Stimulated activated CD4-positive, alpha-beta T cell treated with anti-CD3 and anti-CD28 coated beads, Interleukin-1b, Interleukin-23, amount 100 ng/mL, for 4 hours (primary cell): ENCODE measurements around the gene EGLN3.
"Not testable (repeated sequence)": the region's sequence is repeated elsewhere in the genome, so short reads cannot be mapped to it uniquely, and the experiment has no call there.

Experiments
- DNase-seq, 2 donors: peaks; one replicate each; pipeline ENCODE4 v3.0.0-alpha.2; 2020; ENCODE audit warnings: low read depth in 2 of 2

The EGLN3 gene

GRCh38 chr14:33936391-33936790, 14.5 kb downstream of the EGLN3 start:
- no peak for DNase-seq

GRCh38 chr14:33934938-33935337, 15.9 kb downstream of the EGLN3 start:
- DNase-seq: no peak

GRCh38 chr14:33934043-33934750, 16.7 kb downstream of the EGLN3 start:
- no peak for DNase-seq

- no peak for DNase-seq
Measured at GRCh38 chr14:33933386-33933933, 17.4 kb downstream of the EGLN3 start.

GRCh38 chr14:33932576-33933345, 18.1 kb downstream of the EGLN3 start:
- DNase-seq: no peak

GRCh38 chr14:33932033-33932432, 18.8 kb downstream of the EGLN3 start:
- DNase-seq: no peak

GRCh38 chr14:33931461-33931860, 19.4 kb downstream of the EGLN3 start:
- no peak for DNase-seq

GRCh38 chr14:33930439-33930838, 20.4 kb downstream of the EGLN3 start:
- DNase-seq: no peak

GRCh38 chr14:33929799-33930408, 21.0 kb downstream of the EGLN3 start:
- no peak for DNase-seq

GRCh38 chr14:33928895-33929294, 22.0 kb downstream of the EGLN3 start:
- DNase-seq: no peak

- no peak for DNase-seq
Measured at GRCh38 chr14:33927944-33928343, 22.9 kb downstream of the EGLN3 start.

- not testable (repeated sequence) for DNase-seq
Measured at GRCh38 chr14:33926967-33927366, 23.9 kb downstream of the EGLN3 start.

GRCh38 chr14:33925946-33926345, 24.9 kb downstream of the EGLN3 start:
- DNase-seq: no peak

GRCh38 chr14:33925235-33925634, 25.6 kb downstream of the EGLN3 start:
- no peak for DNase-seq

- no peak for DNase-seq
Measured at GRCh38 chr14:33924566-33925100, 26.2 kb downstream of the EGLN3 start.

GRCh38 chr14:33922125-33922524, 28.7 kb downstream of the EGLN3 start:
- no peak for DNase-seq

- no peak for DNase-seq
Measured at GRCh38 chr14:33918256-33918655, 32.6 kb downstream of the EGLN3 start.

- no peak for DNase-seq
Measured at GRCh38 chr14:33917661-33918060, 33.2 kb downstream of the EGLN3 start.

GRCh38 chr14:33916663-33917565, 34.0 kb downstream of the EGLN3 start:
- no peak for DNase-seq

GRCh38 chr14:33915682-33916081, 35.2 kb downstream of the EGLN3 start:
- no peak for DNase-seq
